ENCODE data around the gene C21orf58.

C21orf58 gene

GRCh38 chr21:46349134-46349760 is 25.6 kb upstream of the C21orf58 start:
- no peak for TF ChIP-seq CTCF (IDR thresholded peaks at IDR 0.05; ENCODE audit: insufficient read depth, low read length, poor library complexity, severe bottlenecking)
- no peak for DNase-seq (ENCODE audit: extremely low read depth, insufficient read length)
- peaks cover 39% of the 10 kb centered on the region for H3K36me3 ChIP-seq (ENCODE audit: control insufficient read depth, insufficient read depth, low read length)

GRCh38 chr21:46347791-46348381 is 24.2 kb upstream of the C21orf58 start:
- Histone ChIP-seq H3K36me3 (ENCODE audit: control insufficient read depth, insufficient read depth, low read length) (peaks cover 35% of the 10 kb centered on the region), H3K4me3 (replicated peaks; ENCODE audit: low read depth, low read length) (no peak overlapping the region), H3K27me3 (replicated peaks; ENCODE audit: control insufficient read depth, insufficient read depth, low read length) (no peaks in the 10 kb centered on the region)
- peak; percentile 25 for TF ChIP-seq CTCF (IDR thresholded peaks at IDR 0.05; ENCODE audit: insufficient read depth, low read length, poor library complexity, severe bottlenecking)
- no peak for DNase-seq (ENCODE audit: extremely low read depth, insufficient read length)

More at GRCh38 chr21:46349134-46349760, 25.6 kb upstream of the C21orf58 start:
- H3K4me3 ChIP-seq (replicated peaks; ENCODE audit: low read depth, low read length): no peak overlapping the region
- no peaks in the 10 kb centered on the region for H3K27me3 ChIP-seq (replicated peaks; ENCODE audit: control insufficient read depth, insufficient read depth, low read length)

GRCh38 chr21:46347203-46347550 is 23.5 kb upstream of the C21orf58 start:
- peaks cover 33% of the 10 kb centered on the region for H3K36me3 ChIP-seq (ENCODE audit: control insufficient read depth, insufficient read depth, low read length)
- no peak for DNase-seq (ENCODE audit: extremely low read depth, insufficient read length)
- no peaks in the 10 kb centered on the region for H3K27me3 ChIP-seq (replicated peaks; ENCODE audit: control insufficient read depth, insufficient read depth, low read length)
- TF ChIP-seq CTCF (IDR thresholded peaks at IDR 0.05; ENCODE audit: insufficient read depth, low read length, poor library complexity, severe bottlenecking): no peak
- H3K4me3 ChIP-seq (replicated peaks; ENCODE audit: low read depth, low read length): no peak overlapping the region

- peaks cover 31% of the 10 kb centered on the region for H3K36me3 ChIP-seq (ENCODE audit: control insufficient read depth, insufficient read depth, low read length)
- no peak overlapping the region for H3K4me3 ChIP-seq (replicated peaks; ENCODE audit: low read depth, low read length)
- H3K27me3 ChIP-seq (replicated peaks; ENCODE audit: control insufficient read depth, insufficient read depth, low read length): no peaks in the 10 kb centered on the region
- no peak for TF ChIP-seq CTCF (IDR thresholded peaks at IDR 0.05; ENCODE audit: insufficient read depth, low read length, poor library complexity, severe bottlenecking)
- no peak for DNase-seq (ENCODE audit: extremely low read depth, insufficient read length)
These were observed 22.9 kb upstream of the C21orf58 start for GRCh38 chr21:46346296-46347202.

- H3K27me3 ChIP-seq (replicated peaks; ENCODE audit: control insufficient read depth, insufficient read depth, low read length): no peaks in the 10 kb centered on the region
- DNase-seq (ENCODE audit: extremely low read depth, insufficient read length): no peak
- H3K36me3 ChIP-seq (ENCODE audit: control insufficient read depth, insufficient read depth, low read length): peaks cover 27% of the 10 kb centered on the region
- no peak for TF ChIP-seq CTCF (IDR thresholded peaks at IDR 0.05; ENCODE audit: insufficient read depth, low read length, poor library complexity, severe bottlenecking)
- no peak overlapping the region for H3K4me3 ChIP-seq (replicated peaks; ENCODE audit: low read depth, low read length)
These were observed 22.2 kb upstream of the C21orf58 start for GRCh38 chr21:46345861-46346260.

Data from GM06990 (cell line).